K562 (cell line): ENCODE measurements around the gene USP4. TPM values are rescaled to one million over a fixed set of nuclear protein-coding genes. Genes with fewer than 3 reads are reported as not detected.
A peak's percentile ranks its signal among the peaks of the same experiment; 100 is the strongest.

Source experiments
- CLOCK ChIP-seq: fragments of 250-450 bp; sonication (Bioruptor Pico); IDR thresholded peaks from 2 replicates; pipeline ENCODE4 v1.4.0; 2020; ENCODE audit warnings: mild to moderate bottlenecking, moderate library complexity, borderline replicate concordance
- CSDE1 ChIP-seq, 2 experiments: fragments of 450-650 bp; IDR thresholded peaks; 2 replicates each; pipeline ENCODE4 v1.6.1; 2016; ENCODE audit warnings: mild to moderate bottlenecking in 1 of 2
- CUX1 ChIP-seq: fragments of 200-800 bp; sonication (Bioruptor generic); IDR thresholded peaks from 2 replicates; pipeline ENCODE4 v1.6.1; 2016; ENCODE audit warnings: missing genetic modification characterization, missing compliant biosample characterization
- FOXA1 ChIP-seq: fragments of 450-650 bp; IDR thresholded peaks from 2 replicates; pipeline ENCODE4 v1.6.1; 2016; ENCODE audit warnings: mild to moderate bottlenecking, borderline replicate concordance
- HIVEP1 ChIP-seq: fragments of 250-450 bp; sonication (Bioruptor Pico); IDR thresholded peaks from 2 replicates; pipeline ENCODE4 v1.4.0; 2020; ENCODE audit warnings: mild to moderate bottlenecking
- HMBOX1 ChIP-seq: sonication (generic); IDR thresholded peaks from 2 replicates; pipeline ENCODE4 v1.6.1; 2016
- ILK ChIP-seq: fragments of 450-650 bp; IDR thresholded peaks from 2 replicates; pipeline ENCODE4 v1.6.1; 2016; ENCODE audit warnings: missing genetic modification characterization, low read depth, mild to moderate bottlenecking, missing compliant biosample characterization, moderate library complexity, borderline replicate concordance
- PATZ1 ChIP-seq: fragments of 250-450 bp; sonication (Bioruptor Pico); IDR thresholded peaks from 2 replicates; pipeline ENCODE4 v1.5.0; 2020; ENCODE audit warnings: mild to moderate bottlenecking, borderline replicate concordance
- PKNOX1 ChIP-seq: fragments of 450-650 bp; IDR thresholded peaks from 2 replicates; pipeline ENCODE4 v1.6.1; 2016
- PRMT5 ChIP-seq: sonication (generic); formaldehyde crosslinking; IDR thresholded peaks from 2 replicates; pipeline ENCODE4 v1.5.0; 2020; ENCODE audit warnings: missing genetic modification reagents
- ZNF277 ChIP-seq: fragments of 250-450 bp; sonication (Bioruptor Pico); IDR thresholded peaks from 2 replicates; pipeline ENCODE4 v1.8.0; 2022; ENCODE audit warnings: inconsistent platforms, mild to moderate bottlenecking, moderate library complexity, borderline replicate concordance
- polyA plus RNA-seq, 8 experiments: library from polyadenylated mRNA; depleted of rRNA in 4 of 8; stranded (reverse) in 5 of 8; unstranded in 3 of 8; fragments of >200 nt; fragmentation: Nextera tagmentation in 2 of 8; fragmentation: Illumina TruSeq in 1 of 8; extraction: Ambion mirVana in 2 of 8; extraction: Trizol in 1 of 8; gene quantifications; 2 replicates each; pipeline versions ENCODE4 v1.2.1 to v1.2.3, GENCODE V29; 2011 to 2014; ENCODE audit warnings: inconsistent platforms in 1 of 8, missing spikeins in 1 of 8
- total RNA-seq, 7 experiments: library from RNA; depleted of rRNA in 6 of 7; stranded (reverse); fragments of >200 nt in 6 of 7; fragmentation: Illumina TruSeq in 2 of 7; extraction: Trizol in 2 of 7; gene quantifications; 2 replicates each; pipeline versions ENCODE4 v1.2.1 to v1.2.3, GENCODE V29; 2011 to 2021; ENCODE audit warnings: low replicate concordance in 1 of 7

The USP4 gene
- total and polyA plus RNA-seq, 9 of the 15 experiments (the other 6 are each of a cell fraction or from before 2014, with no cell fraction given) = 11.8 to 40.4 (median 22.9) TPM

GRCh38 chr3:49349348-49350114 is 9.7 kb upstream of the USP4 start (continued):
- TF ChIP-seq PATZ1 (CRISPR knock-in tag) (no peak), CUX1 (CRISPR knock-in tag) (0 out of 2 replicates have a peak, but pooled peaks have one; percentile 45), HMBOX1 (no peak), ILK (no peak), ZNF277 (no peak), CSDE1 (IDR thresholded peaks at IDR 0.05) (no peak), PKNOX1 (peak; percentile 84), PRMT5 (no peak), FOXA1 (no peak), HIVEP1 (no peak), CLOCK (CRISPR knock-in tag) (no peak)
